Transverse colon (tissue), 4 donors: ENCODE measurements around the gene CROT. TPM values are rescaled to one million over a fixed set of nuclear protein-coding genes. Genes with fewer than 3 reads are reported as not detected.

Experiments used
- DNase-seq: peaks from one replicate; pipeline ENCODE4 v3.0.0-alpha.2; 2019
- H3K27ac ChIP-seq, 4 donors: fragments of 200-600 bp; sonication (generic); 2 replicates each; pipeline ENCODE4 v1.5.1; 2016 to 2018; ENCODE audit warnings: inconsistent platforms in 4 of 4
- H3K27me3 ChIP-seq: fragments of 200-600 bp; sonication (generic); 2 replicates; pipeline ENCODE4 v1.5.1; 2017; ENCODE audit warnings: inconsistent platforms
- H3K36me3 ChIP-seq, 4 donors: fragments of 200-600 bp; sonication (generic); 2 replicates each; pipeline ENCODE4 v1.5.1; 2017 to 2019; ENCODE audit warnings: inconsistent platforms in 4 of 4
- H3K4me1 ChIP-seq, 4 donors: fragments of 200-600 bp; sonication (generic); 2 replicates each; pipeline ENCODE4 v1.5.1; 2017 to 2020; ENCODE audit warnings: inconsistent platforms in 4 of 4
- H3K4me3 ChIP-seq, 4 donors: fragments of 200-600 bp; sonication (generic); 1 replicate in 1 of 4; 2 replicates in 3 of 4; pipeline versions ENCODE4 v1.5.1 to v1.6.1; 2017 to 2019; ENCODE audit warnings: inconsistent platforms in 4 of 4
- H3K9me3 ChIP-seq, 2 donors: fragments of 200-600 bp; sonication (generic); 2 replicates each; pipeline ENCODE4 v1.5.1; 2017 to 2019; ENCODE audit warnings: inconsistent platforms in 2 of 2
- EP300 ChIP-seq: sonication (generic); formaldehyde crosslinking; IDR thresholded peaks from one replicate; pipeline ENCODE4 v1.6.1; 2017; ENCODE audit warnings: antibody characterized with exemption, low read depth
- POLR2A ChIP-seq: fragments of 450-650 bp; IDR thresholded peaks from one replicate; pipeline ENCODE4 v1.6.1; 2016; ENCODE audit warnings: antibody characterized with exemption, mild to moderate bottlenecking, moderate library complexity
- POLR2AphosphoS5 ChIP-seq, 3 donors: sonication (generic); formaldehyde crosslinking; IDR thresholded peaks; one replicate each; pipeline ENCODE4 v1.6.1; 2016; ENCODE audit warnings: antibody characterized with exemption in 3 of 3
- WGBS, 2 donors: methylation state at CpG; one replicate each; pipeline ENCODE4 v1.1.5; 2018; ENCODE audit warnings: low coverage in 1 of 2; 5-methylcytosine and 5-hydroxymethylcytosine counted together
- in situ Hi-C, 4 donors: fragments of 200-750 bp; cut with MboI; loops; one replicate each; pipeline versions ENCODE4 v1.15.0 to v1.15.1; 2017; ENCODE audit warnings: low sequenced_read_pairs in 3 of 4, low pct_ligation_motif_present in 1 of 4, low pct_unique_long_range_greater_than_20kb in 1 of 4
- intact Hi-C: fragments of 100-400 bp; cut with DNase I; formaldehyde crosslinking; loops from one replicate; pipeline ENCODE4 v1.15.1; 2023; ENCODE audit warnings: low total_unique reads
- total RNA-seq, 4 donors: library from RNA; depleted of rRNA; stranded (reverse); fragments of >200 nt; gene quantifications; one replicate each; pipeline ENCODE4 v1.1.0, GENCODE V29; 2016
- TF ChIP-seq, protein P1 (sequence below), 5 experiments: fragments of 200-600 bp in 3 of 5; fragments of 450-650 bp in 2 of 5; sonication (generic) in 3 of 5; IDR thresholded peaks; 1 replicate in 2 of 5; 2 replicates in 3 of 5; pipeline ENCODE4 v1.5.1; 2016 to 2017; ENCODE audit warnings: antibody characterized with exemption in 5 of 5, inconsistent platforms in 3 of 5, mild to moderate bottlenecking in 2 of 5, moderate library complexity in 1 of 5

CROT gene
- total RNA-seq, 4 donors from 2014 or later: 11.9 to 49.9 (median 27.6) TPM

DNA sequence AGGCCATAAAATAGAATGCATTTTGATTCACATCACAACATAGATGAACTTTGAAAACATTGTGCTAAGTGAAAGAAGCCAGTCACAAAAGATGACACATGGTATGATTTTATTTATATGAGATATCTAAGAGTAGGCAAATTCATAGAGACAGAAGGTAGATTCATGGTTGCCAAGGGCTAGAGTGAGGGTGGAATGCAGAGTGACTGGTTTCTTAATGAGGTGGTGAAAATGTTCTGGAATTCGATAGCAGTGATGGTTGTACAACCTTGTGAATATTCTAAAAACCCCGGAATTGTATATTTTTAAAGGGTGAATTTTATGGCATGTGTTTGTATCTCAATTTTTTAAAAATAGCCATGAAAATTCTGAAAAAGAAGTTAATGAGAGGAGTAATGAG, 87.1 kb downstream of the CROT start:
- in situ Hi-C loops: no loop called here
- no peaks in the 10 kb centered on the region for H3K36me3 ChIP-seq
- no peaks in the 10 kb centered on the region for H3K4me1 ChIP-seq
- DNase-seq: no peak
- H3K9me3 ChIP-seq: no peaks in the 10 kb centered on the region
- no peak overlapping the region for H3K4me3 ChIP-seq
- no peak overlapping the region for H3K27ac ChIP-seq
- intact Hi-C loops: no loop called here
- 90 to 100% methylated on average over 2 of the region's 2 CpGs for WGBS, 2 donors
- no peaks in the 10 kb centered on the region for H3K27me3 ChIP-seq
- TF ChIP-seq POLR2A: no peak
- no peak for TF ChIP-seq EP300
- TF ChIP-seq, protein P1, sequence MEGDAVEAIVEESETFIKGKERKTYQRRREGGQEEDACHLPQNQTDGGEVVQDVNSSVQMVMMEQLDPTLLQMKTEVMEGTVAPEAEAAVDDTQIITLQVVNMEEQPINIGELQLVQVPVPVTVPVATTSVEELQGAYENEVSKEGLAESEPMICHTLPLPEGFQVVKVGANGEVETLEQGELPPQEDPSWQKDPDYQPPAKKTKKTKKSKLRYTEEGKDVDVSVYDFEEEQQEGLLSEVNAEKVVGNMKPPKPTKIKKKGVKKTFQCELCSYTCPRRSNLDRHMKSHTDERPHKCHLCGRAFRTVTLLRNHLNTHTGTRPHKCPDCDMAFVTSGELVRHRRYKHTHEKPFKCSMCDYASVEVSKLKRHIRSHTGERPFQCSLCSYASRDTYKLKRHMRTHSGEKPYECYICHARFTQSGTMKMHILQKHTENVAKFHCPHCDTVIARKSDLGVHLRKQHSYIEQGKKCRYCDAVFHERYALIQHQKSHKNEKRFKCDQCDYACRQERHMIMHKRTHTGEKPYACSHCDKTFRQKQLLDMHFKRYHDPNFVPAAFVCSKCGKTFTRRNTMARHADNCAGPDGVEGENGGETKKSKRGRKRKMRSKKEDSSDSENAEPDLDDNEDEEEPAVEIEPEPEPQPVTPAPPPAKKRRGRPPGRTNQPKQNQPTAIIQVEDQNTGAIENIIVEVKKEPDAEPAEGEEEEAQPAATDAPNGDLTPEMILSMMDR (IDR thresholded peaks at IDR 0.05): no peak
- TF ChIP-seq POLR2AphosphoS5 (IDR thresholded peaks at IDR 0.05): no peak

DNA sequence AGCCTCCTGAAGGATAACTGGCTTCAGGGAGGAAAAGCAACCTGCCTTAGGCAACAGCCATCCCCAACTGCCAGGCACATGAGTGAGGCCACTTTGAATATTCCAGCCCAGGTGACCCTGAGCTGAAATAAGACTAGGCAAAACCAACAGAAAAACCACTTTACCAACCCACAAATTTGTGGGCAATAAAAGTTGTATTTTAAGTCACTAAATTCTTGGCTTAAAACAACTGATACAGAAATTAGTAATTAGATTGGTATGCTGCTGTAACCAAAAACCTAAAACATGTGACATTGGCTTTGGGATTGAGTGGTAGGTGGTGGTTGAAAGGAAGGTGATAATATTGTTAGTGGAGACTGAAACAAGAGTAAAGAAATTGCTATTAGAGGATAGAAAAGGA, 90.1 kb downstream of the CROT start:
- no peaks in the 10 kb centered on the region for H3K4me1 ChIP-seq
- no peaks in the 10 kb centered on the region for H3K9me3 ChIP-seq
- H3K4me3 ChIP-seq: no peak overlapping the region
- in situ Hi-C loops: no loop called here
- TF ChIP-seq POLR2A (no peak), POLR2AphosphoS5 (IDR thresholded peaks at IDR 0.05) (no peak), EP300 (no peak)
- TF ChIP-seq, protein P1 (IDR thresholded peaks at IDR 0.05): no peak
- H3K36me3 ChIP-seq: no peaks in the 10 kb centered on the region
- H3K27ac ChIP-seq: no peak overlapping the region
- DNase-seq: no peak
- intact Hi-C loops: no loop called here
- no peaks in the 10 kb centered on the region for H3K27me3 ChIP-seq

DNA sequence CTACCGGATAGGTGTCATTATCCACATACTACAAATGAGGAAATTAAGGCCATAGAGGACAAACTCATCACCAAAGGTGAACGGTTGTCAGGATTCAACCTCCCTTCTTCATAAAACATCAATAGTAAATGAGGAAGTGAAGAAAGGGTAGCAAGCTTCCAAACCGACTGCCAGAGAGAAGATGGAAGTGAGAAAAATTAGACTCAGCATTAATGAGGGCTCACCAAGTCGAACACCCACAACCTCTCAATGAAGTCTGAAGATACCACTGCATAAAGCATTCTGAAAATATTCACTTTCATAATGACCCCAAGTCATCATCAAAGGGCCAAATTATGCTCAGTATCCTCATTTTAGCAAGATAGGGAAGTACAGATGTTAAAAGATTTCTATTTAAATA, 100.4 kb downstream of the CROT start:
- intact Hi-C loops: no loop called here
- H3K27me3 ChIP-seq: no peaks in the 10 kb centered on the region
- no peaks in the 10 kb centered on the region for H3K4me1 ChIP-seq
- no peaks in the 10 kb centered on the region for H3K9me3 ChIP-seq
- no peak overlapping the region for H3K27ac ChIP-seq
- no peak for DNase-seq
- 64 to 75% methylated on average over 4 of the region's 4 CpGs for WGBS, 2 donors
- TF ChIP-seq POLR2A (no peak), EP300 (no peak), POLR2AphosphoS5 (IDR thresholded peaks at IDR 0.05) (no peak)
- TF ChIP-seq, protein P1 (IDR thresholded peaks at IDR 0.05): no peak
- H3K4me3 ChIP-seq: no peak overlapping the region
- H3K36me3 ChIP-seq: no peaks in the 10 kb centered on the region
- in situ Hi-C loops: no loop called here

DNA sequence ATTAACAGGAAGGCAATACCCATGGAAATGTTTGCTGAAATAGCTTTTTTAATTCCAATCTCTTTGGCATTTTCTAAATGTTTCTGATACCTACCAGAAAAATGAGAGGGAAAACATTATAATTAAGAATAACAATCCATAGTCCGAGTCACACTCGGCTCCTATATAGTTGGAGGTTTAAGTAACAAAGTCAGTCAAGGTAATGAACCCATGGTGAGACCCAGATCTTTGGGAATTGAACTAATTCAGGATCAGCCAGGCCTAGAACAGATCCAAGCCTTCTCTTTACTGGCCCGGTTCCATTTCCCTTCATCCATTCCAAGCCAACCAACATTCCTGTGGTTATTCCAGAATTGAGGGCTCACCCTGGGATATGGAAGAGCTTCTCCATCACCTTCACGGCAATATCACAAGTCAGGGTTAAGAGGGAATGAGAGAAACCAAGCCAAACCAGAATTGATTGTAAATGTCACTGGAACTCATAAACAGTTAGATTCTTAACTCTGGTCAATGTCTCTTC, 101.7 kb downstream of the CROT start:
- WGBS, 2 donors: 75 to 88% methylated on average over 2 to 4 of the region's 4 CpGs

More for the DNA sequence above, 101.7 kb downstream of the CROT start:
- no peaks in the 10 kb centered on the region for H3K9me3 ChIP-seq
- TF ChIP-seq EP300: no peak
- TF ChIP-seq POLR2AphosphoS5 (IDR thresholded peaks at IDR 0.05): no peak
- TF ChIP-seq, protein P1 (IDR thresholded peaks at IDR 0.05): no peak
- no peak for TF ChIP-seq POLR2A
- intact Hi-C loops: no loop called here
- no peak for DNase-seq
- no peaks in the 10 kb centered on the region for H3K4me1 ChIP-seq
- in situ Hi-C loops: no loop called here
- no peak overlapping the region for H3K4me3 ChIP-seq
- no peak overlapping the region for H3K27ac ChIP-seq
- no peaks in the 10 kb centered on the region for H3K36me3 ChIP-seq
- no peaks in the 10 kb centered on the region for H3K27me3 ChIP-seq
